HEK293T (cell line): Measurements from ENCODE around the gene ARHGAP45.

Source experiments
- LEF1 ChIP-seq: fragments of 450-650 bp; IDR thresholded peaks from 2 replicates; pipeline ENCODE4 v1.6.1; 2017; ENCODE audit warnings: mild to moderate bottlenecking, borderline replicate concordance
- SUZ12 ChIP-seq: fragments of 450-650 bp; IDR thresholded peaks from 2 replicates; pipeline ENCODE4 v1.6.1; 2016; ENCODE audit warnings: mild to moderate bottlenecking
- TARDBP ChIP-seq: fragments of 450-650 bp; IDR thresholded peaks from 2 replicates; pipeline ENCODE4 v1.6.1; 2016

- no peak for TF ChIP-seq SUZ12
- TF ChIP-seq LEF1 = no peak
- no peak for TF ChIP-seq TARDBP
Observed at GRCh38 chr19:1040476-1041271, 26.3 kb upstream of the ARHGAP45 start.
